Right ventricle myocardium inferior (tissue), 1 donor: ENCODE results near the gene DSPP. TPM values are rescaled to one million over a fixed set of nuclear protein-coding genes. Genes with fewer than 3 reads are reported as not detected.

ENCODE experiments used
- ATAC-seq: fragments of 200-7000 bp; cut with Tn5 transposase; one replicate; pipeline ENCODE4 v1.9.1; 2020; ENCODE audit warnings: mild to moderate bottlenecking, moderate library complexity
- DNase-seq: peaks from one replicate; pipeline ENCODE4 v3.0.0; 2021; ENCODE audit errors: missing footprints
- intact Hi-C: fragments of 100-400 bp; cut with DNase I; formaldehyde crosslinking; loops from one replicate; pipeline ENCODE4 v1.11.0; 2022
- total RNA-seq: library from RNA; stranded (reverse); fragmentation: NEBNext Ultra II Directional; extraction: Animal tissue kit (Norgen Biotek cat#: 25700); gene quantifications from one replicate; pipeline ENCODE4 v1.2.1, GENCODE V29; 2021
- donor health status: DM: no; HTN: yes; CAD: no; lungs with severe emphysema.

The DSPP gene
- total RNA-seq, 1 donor from 2014 or later: not detected

DNA sequence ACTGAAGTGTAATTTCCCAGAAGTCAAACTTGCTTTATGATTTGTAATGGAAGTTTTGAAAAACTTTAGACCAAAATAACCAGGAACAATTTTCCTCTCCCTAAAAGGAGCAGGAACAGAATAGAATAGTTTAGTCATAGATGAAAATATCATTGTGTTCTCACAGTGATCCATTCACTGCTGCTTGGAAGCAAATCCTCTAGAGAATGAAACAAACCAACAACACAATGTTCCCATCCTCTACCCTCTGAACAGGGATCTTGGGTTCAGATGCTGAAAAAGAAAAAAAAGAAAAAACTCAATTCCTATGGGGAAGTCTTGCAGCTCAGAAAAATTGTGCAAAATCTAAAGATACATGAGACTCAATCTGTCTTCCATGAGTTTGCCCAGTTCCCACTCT lies 12.2 kb downstream of the DSPP start:
- DNase-seq (no peak), ATAC-seq (peak; percentile 97)
- intact Hi-C loops: no loop called here

GRCh38 chr4:87622303-87622702 lies 14.0 kb downstream of the DSPP start:
- DNase-seq: no peak
- intact Hi-C loops: no loop called here
- no peak for ATAC-seq

GRCh38 chr4:87624698-87625097 lies 16.4 kb downstream of the DSPP start:
- DNase-seq (no peak), ATAC-seq (no peak)
- intact Hi-C loops: no loop called here

DNA sequence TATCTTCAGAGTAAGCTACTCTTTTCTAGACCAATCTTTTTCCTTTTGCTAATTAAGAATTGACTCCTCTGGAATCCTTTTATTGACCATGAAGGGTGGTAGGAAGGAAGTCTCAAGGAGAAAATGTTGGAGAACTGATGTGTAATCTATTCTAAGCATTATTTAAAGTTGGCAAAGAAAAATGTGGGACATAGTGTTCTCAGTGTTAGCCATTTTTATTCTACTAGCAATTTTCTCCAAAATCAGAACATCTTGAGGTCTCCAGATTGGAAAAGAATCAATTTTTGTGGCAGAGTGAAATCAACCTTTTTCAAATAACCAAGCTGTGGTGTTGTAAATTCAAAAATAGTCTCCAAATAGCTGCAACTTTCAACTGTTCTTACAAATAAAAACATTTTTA lies 23.3 kb downstream of the DSPP start:
- no peak for DNase-seq
- intact Hi-C loops: loop anchor here (5.0 kb wide), 1 partner anchor 89 kb away; no protein-coding TSS in a partner anchor
- no peak for ATAC-seq

- intact Hi-C loops: loop anchor here (5.0 kb wide), 1 partner anchor 90 kb away; no protein-coding TSS in a partner anchor
- ATAC-seq: no peak
- no peak for DNase-seq
Observed at GRCh38 chr4:87632469-87632868, 24.1 kb downstream of the DSPP start.

- ATAC-seq: peak; percentile 42
- intact Hi-C loops: loop anchor here (5.0 kb wide), 1 partner anchor 91 kb away; no protein-coding TSS in a partner anchor
- DNase-seq: no peak
Observed at GRCh38 chr4:87633243-87633642, 24.9 kb downstream of the DSPP start.

- intact Hi-C loops: no loop called here
- no peak for DNase-seq
- no peak for ATAC-seq
Observed at GRCh38 chr4:87644286-87644685, 36.0 kb downstream of the DSPP start.

GRCh38 chr4:87649980-87650379 lies 41.7 kb downstream of the DSPP start, which contains the start of gene DMP1:
Gene DMP1, plus strand, starts transcription at chr4:87650280. Its CDS starts 6,213 bp downstream, at chr4:87656493.
- intact Hi-C loops: no loop called here
- ATAC-seq: no peak
- no peak for DNase-seq

- DNase-seq: no peak
- intact Hi-C loops: no loop called here
- no peak for ATAC-seq
Observed at GRCh38 chr4:87650938-87651337, 42.6 kb downstream of the DSPP start.

DNA sequence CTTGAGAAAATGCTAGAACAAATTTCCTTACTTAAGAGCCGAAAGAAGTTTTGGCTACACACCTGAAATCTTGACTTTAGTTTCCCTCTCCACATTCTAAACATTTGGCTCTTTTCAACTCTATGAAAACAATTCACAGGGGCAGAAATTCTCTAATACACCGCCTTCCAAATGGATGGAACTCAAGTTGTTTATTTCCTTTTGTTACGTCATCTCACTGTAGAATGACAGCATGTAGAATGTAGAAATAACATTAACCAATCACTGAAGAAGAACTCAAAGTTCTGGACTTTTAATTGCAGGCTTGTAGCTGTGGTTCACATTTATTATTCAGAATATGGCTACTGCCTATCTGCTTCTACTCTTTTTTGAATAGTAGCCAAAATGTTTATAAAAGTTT lies 43.6 kb downstream of the DSPP start:
- intact Hi-C loops: no loop called here
- DNase-seq: no peak
- ATAC-seq: no peak

GRCh38 chr4:87654487-87655044 lies 46.2 kb downstream of the DSPP start:
- intact Hi-C loops: no loop called here
- DNase-seq (no peak), ATAC-seq (no peak)

DNA sequence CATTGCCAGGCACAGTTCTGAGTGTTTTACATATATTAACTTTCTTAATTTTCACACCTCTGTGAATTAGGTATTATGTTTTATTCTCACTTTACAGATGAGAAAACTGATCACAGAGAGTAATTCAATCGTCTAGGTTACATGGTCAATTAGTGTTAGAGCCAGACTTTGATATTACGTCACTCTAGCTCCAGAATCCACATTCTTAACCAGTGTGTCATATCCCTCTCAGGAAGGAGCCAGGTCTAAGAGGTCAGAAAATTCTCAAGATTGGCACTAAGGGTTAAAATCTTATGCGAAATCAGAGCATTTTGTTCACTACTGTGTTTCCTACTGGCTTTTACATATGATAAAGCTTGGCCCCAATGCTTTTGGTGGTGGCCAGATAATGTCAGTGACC lies 49.2 kb downstream of the DSPP start:
- DNase-seq (no peak), ATAC-seq (no peak)
- intact Hi-C loops: no loop called here

GRCh38 chr4:87659247-87659931 lies 51.1 kb downstream of the DSPP start:
- DNase-seq: no peak
- no peak for ATAC-seq
- intact Hi-C loops: no loop called here

- DNase-seq: no peak
- ATAC-seq: peak; percentile 50
- intact Hi-C loops: no loop called here
Observed at GRCh38 chr4:87662871-87663270, 54.5 kb downstream of the DSPP start.

Other genes with a start within 250 kb of the DSPP start
- gene HSD17B11, start 217.3 kb upstream of the DSPP start, total RNA-seq: 13.6 TPM
- 30.2 TPM for gene NUDT9, start 186.0 kb upstream of the DSPP start, total RNA-seq
- gene SPARCL1, start 79.2 kb upstream of the DSPP start, total RNA-seq: 500 TPM
- not detected for gene DMP1, start 41.8 kb downstream of the DSPP start, total RNA-seq
- not detected for gene IBSP, start 191.0 kb downstream of the DSPP start, total RNA-seq
- not detected for gene MEPE, start 224.4 kb downstream of the DSPP start, total RNA-seq